Purkinje cell (primary cell): ENCODE data around the gene OR7G1. TPM values are rescaled to one million over a fixed set of nuclear protein-coding genes. Genes with fewer than 3 reads are reported as not detected.

Experiments
- polyA plus RNA-seq: library from polyadenylated mRNA; unstranded; fragments of >200 nt; fragmentation: Nextera tagmentation; gene quantifications from 2 replicates; pipeline ENCODE4 v1.2.1, GENCODE V29; 2014

OR7G1 gene, protein sequence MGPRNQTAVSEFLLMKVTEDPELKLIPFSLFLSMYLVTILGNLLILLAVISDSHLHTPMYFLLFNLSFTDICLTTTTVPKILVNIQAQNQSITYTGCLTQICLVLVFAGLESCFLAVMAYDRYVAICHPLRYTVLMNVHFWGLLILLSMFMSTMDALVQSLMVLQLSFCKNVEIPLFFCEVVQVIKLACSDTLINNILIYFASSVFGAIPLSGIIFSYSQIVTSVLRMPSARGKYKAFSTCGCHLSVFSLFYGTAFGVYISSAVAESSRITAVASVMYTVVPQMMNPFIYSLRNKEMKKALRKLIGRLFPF
- polyA plus RNA-seq, result not detected in 2 replicates

DNA sequence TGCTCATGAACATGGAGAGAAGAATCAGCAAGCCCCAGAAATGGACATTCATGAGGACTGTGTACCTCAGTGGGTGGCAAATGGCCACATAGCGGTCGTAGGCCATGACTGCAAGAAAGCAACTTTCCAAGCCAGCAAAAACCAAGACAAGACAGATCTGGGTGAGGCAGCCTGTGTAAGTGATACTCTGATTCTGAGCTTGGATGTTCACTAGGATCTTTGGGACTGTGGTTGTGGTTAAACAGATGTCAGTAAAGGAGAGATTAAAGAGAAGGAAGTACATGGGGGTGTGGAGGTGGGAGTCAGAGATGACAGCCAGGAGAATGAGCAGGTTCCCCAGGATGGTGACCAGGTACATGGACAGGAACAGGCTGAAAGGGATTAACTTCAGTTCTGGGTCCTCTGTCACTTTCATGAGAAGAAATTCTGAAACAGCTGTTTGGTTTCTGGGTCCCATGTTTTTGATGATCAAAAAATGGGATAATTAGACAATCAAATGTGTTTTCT is at the start of gene OR7G1:
TSS of gene OR7G1 (minus strand) at position 457 of the 507 bp plus-strand sequence. CDS start at position 457, 0 bp downstream.

DNA sequence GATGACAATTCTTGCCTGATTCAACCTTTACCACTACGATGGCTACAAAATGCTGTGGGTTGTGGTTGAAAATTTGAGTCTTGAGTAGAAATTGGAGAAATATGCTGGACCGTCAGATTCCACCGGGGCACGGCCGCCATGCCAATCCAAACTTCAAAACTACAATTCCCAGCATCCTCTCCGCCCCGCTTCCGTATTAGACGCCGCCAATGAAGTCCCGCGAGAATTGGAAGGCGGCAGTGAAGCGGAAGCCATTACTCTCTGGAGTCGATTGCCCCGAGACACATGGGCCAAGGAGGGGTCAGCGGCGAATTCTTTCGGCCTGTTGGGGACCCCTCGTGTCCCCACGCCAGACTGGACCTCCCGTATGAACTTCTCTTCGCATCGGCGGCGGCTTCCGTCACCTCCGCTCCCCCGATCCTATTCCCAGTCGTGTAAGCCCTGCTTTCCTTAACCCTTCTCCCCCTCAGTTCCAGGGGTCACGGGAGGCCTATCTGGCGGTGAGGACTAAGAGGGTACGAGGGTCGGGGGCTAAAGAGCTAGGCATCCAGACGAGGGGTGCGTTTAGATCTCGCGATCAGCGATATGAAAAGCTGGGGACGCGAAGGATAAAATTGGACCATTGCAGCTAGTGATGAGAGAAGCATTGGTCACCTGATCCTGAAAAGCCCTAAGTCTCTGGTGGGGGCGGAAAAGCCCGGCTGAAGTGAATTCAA is 24.8 kb upstream of the OR7G1 start, which contains the start of gene ZNF317:
TSS of gene ZNF317 (plus strand) at position 239 of the 716 bp plus-strand sequence. CDS start 15,620 bp downstream, outside the sequence.

DNA sequence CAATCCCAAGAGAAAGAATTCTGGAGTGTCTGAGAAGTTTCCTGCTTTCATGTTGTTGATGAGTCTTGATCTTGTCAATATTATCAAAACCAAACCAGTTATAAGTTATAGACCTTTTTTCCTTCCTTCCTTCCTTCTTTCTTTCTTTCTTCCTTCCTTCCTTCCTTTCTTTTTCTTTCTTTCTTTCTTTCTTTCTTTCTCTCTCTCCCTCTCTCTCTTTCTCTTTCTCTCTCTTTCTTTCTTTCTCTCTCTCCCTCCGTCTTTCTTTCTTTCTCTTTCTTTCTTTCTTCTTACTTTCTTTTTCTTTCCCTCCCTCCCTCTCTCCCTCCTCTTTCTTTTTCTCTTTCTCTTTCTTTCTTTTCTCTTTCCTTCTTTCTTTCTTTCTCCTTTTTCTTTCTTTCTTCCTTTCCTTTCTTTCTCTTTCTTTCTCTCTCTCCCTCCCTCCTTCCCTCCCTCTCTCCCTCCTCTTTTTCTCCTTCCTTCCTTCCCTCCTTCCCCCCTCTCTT is 11.4 kb upstream of the OR7G1 start, which contains the start of gene OR7G3:
TSS of gene OR7G3 (minus strand) at position 51 of the 506 bp plus-strand sequence. CDS start at position 51, 0 bp downstream.

DNA sequence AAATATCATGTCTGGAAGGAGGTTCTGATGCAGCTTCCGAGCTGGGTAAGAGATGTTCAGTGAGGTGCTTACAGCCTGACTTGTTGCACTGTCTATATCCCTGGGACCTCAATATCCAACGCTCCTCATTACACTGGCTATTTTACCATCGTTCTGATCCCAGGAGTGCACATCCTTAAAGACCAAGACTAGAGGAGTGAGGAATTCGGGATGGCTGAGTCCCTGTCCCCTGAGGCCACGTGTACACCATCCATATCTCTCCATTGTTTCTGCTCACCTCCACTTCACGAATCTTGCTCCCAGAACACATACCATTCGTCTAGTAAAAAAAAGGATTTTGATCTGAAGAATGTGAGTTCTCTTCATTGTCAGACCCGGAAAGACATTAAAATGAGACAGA is 8.2 kb downstream of the OR7G1 start, which contains the start of gene OR7G2:
TSS of gene OR7G2 (minus strand) at position 101 of the 400 bp plus-strand sequence. CDS start 4,232 bp downstream, outside the sequence.

DNA sequence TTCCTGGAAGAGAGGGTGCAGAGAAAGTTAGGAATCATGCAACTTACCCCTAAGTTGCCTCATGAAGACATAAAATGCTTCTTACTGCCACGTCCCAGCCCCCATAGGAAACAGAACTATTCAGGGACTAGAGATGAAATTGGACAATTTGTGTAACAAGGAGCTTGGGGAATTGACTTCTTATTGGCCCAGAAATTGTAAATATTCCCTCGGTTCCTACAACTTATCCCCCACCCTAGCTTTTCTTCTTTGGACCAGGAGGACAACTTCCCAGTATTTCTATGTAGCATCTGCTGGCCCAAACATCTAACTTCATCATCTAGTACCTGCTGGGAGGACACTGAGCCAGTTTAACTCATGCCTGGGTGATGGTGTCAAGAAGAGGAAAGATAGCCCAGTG is 28.8 kb downstream of the OR7G1 start, which contains the start of gene OR1M1:
TSS of gene OR1M1 (plus strand) at position 301 of the 400 bp plus-strand sequence. CDS start 6,184 bp downstream, outside the sequence.

Other genes starting within 250 kb of the OR7G1 start
- 0.11 and 0.15 TPM in 2 replicates for gene MUC16, start 105.4 kb downstream of the OR7G1 start, polyA plus RNA-seq
- not detected in 2 replicates for gene OR1M1, start 28.7 kb downstream of the OR7G1 start, polyA plus RNA-seq
- not detected in 2 replicates for gene OR7G2, start 8.3 kb downstream of the OR7G1 start, polyA plus RNA-seq
- not detected in 2 replicates for gene OR7G3, start 11.2 kb upstream of the OR7G1 start, polyA plus RNA-seq
- gene ZNF317, start 24.6 kb upstream of the OR7G1 start, polyA plus RNA-seq, result 38.2 and 44.6 TPM in 2 replicates
- not detected in 2 replicates for gene OR7D2, start 63.2 kb upstream of the OR7G1 start, polyA plus RNA-seq
- not detected in 2 replicates for gene OR7D4, start 103.8 kb upstream of the OR7G1 start, polyA plus RNA-seq
- not detected in 2 replicates for gene OR7E24, start 135.2 kb upstream of the OR7G1 start, polyA plus RNA-seq
- 1.2 TPM in 2 replicates for gene ZNF699, start 194.1 kb upstream of the OR7G1 start, polyA plus RNA-seq
- 10.2 and 19.0 TPM in 2 replicates for gene ZNF559, start 208.4 kb upstream of the OR7G1 start, polyA plus RNA-seq
- 10.9 and 11.7 TPM in 2 replicates for gene ZNF177, start 247.2 kb upstream of the OR7G1 start, polyA plus RNA-seq